ENCODE results near the gene APP.

Gene APP

GRCh38 chr21:25970254-25970930, 200.2 kb downstream of the APP start:
- DNase-seq, result no peak

GRCh38 chr21:25967901-25968438, 202.6 kb downstream of the APP start:
- DNase-seq, result no peak

GRCh38 chr21:25967181-25967900, 203.2 kb downstream of the APP start:
- DNase-seq, result no peak

- no peak for DNase-seq
Observed at GRCh38 chr21:25965951-25966707, 204.4 kb downstream of the APP start.

- DNase-seq, result no peak
Observed at GRCh38 chr21:25964926-25965325, 205.6 kb downstream of the APP start.

- no peak for DNase-seq
Observed at GRCh38 chr21:25964015-25964414, 206.6 kb downstream of the APP start.

GRCh38 chr21:25963181-25963580, 207.4 kb downstream of the APP start:
- DNase-seq, result no peak

- no peak for DNase-seq
Observed at GRCh38 chr21:25961042-25961441, 209.5 kb downstream of the APP start.

- no peak for DNase-seq
Observed at GRCh38 chr21:25960402-25960801, 210.2 kb downstream of the APP start.

- no peak for DNase-seq
Observed at GRCh38 chr21:25959799-25960198, 210.8 kb downstream of the APP start.

- DNase-seq, result no peak
Observed at GRCh38 chr21:25956993-25957714, 213.4 kb downstream of the APP start.

- no peak for DNase-seq
Observed at GRCh38 chr21:25955646-25956045, 214.9 kb downstream of the APP start.

GRCh38 chr21:25953659-25954058, 216.9 kb downstream of the APP start:
- no peak for DNase-seq

GRCh38 chr21:25953196-25953595, 217.4 kb downstream of the APP start:
- DNase-seq, result no peak

GRCh38 chr21:25952306-25952705, 218.3 kb downstream of the APP start:
- no peak for DNase-seq

- DNase-seq, result no peak
Observed at GRCh38 chr21:25949701-25950100, 220.9 kb downstream of the APP start.

GRCh38 chr21:25944672-25945213, 225.8 kb downstream of the APP start:
- no peak for DNase-seq

GRCh38 chr21:25944082-25944481, 226.5 kb downstream of the APP start:
- no peak for DNase-seq

- DNase-seq, result no peak
Observed at GRCh38 chr21:25942135-25942534, 228.4 kb downstream of the APP start.

- DNase-seq, result no peak
Observed at GRCh38 chr21:25939396-25939761, 231.2 kb downstream of the APP start.

GRCh38 chr21:25938658-25939395, 231.7 kb downstream of the APP start:
- no peak for DNase-seq

GRCh38 chr21:25936776-25937175, 233.8 kb downstream of the APP start:
- no peak for DNase-seq

Measured in NCI-H1105 (cell line).